PFSK-1 (cell line): ENCODE measurements around the gene SAMD14.

Source experiments
- FOXP2 ChIP-seq: optimal IDR thresholded peaks from 2 replicates; pipeline ENCODE3; 2011; ENCODE audit warnings: borderline replicate concordance, control low read depth, inconsistent platforms; ENCODE audit not compliant: insufficient read depth; ENCODE audit errors: extremely low read length, extremely low read depth
- POLR2AphosphoS5 ChIP-seq: IDR thresholded peaks from 2 replicates; pipeline ENCODE4 v1.6.1; 2012; ENCODE audit warnings: low read depth, mild to moderate bottlenecking, control low read depth, low read length, moderate library complexity
- SIN3A ChIP-seq: IDR thresholded peaks from 2 replicates; pipeline ENCODE4 v1.6.1; 2012; ENCODE audit warnings: mild to moderate bottlenecking, low read length, moderate library complexity, borderline replicate concordance; ENCODE audit not compliant: insufficient read depth
- TAF1 ChIP-seq: IDR thresholded peaks from 2 replicates; pipeline ENCODE4 v1.6.1; 2012; ENCODE audit warnings: low read length, control low read depth, borderline replicate concordance; ENCODE audit not compliant: insufficient read depth
- TF ChIP-seq, protein P1 (sequence below), 2 experiments: IDR thresholded peaks; 2 replicates each; pipeline versions ENCODE4 v1.6.1 to v1.8.0; 2011 to 2012; ENCODE audit warnings: low read depth in 2 of 2, low read length in 2 of 2, control low read depth in 1 of 2, inconsistent platforms in 1 of 2, mild to moderate bottlenecking in 1 of 2, moderate library complexity in 1 of 2; ENCODE audit not compliant: insufficient read depth in 1 of 2

DNA sequence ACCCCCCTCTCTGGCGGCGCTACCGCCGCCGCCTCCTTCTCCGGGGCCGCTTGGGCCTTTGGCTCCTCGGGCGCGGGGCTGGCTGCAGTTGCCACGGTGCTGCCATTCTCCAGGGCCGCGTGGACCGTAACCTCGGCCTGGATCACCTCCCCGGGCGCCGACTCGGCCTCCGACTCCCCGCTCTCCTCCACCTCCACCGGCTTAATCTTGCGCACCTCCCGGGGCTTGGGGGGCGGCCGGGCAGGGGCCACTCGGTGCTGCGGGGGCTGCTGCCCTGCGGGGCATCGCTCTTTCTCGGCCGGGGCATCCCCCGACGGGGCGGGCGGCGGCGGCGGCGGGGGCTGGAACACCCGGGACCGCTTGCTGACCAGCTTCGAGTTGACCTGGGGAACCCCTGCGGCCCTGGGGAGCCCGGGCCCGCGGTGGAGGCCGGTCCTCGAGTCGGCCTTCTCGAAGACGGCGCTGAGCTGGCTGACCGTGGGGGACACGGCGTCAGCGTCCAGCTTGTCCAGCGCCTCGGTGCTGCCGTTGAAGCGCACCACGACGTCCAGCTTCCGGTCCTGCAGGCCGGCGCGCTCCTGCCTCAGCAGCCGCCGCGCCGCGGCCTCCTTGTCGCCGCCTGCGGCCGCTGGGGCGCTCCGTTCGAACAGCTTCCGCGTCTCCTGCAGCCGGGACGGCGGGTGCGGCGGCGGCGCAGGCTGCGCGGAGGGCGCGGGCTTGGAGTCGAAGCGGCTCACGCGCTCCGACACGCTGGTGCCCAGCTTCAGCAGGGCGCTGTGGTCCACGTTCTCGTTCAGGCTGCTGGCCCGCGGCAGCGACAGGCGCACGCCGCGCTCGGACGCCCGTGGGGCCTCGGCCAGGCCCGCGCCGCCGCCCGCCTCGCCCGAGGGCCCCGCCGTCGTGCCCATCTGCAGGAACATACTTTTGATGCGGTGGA lies 19.7 kb upstream of the SAMD14 start:
- TF ChIP-seq, protein P1, sequence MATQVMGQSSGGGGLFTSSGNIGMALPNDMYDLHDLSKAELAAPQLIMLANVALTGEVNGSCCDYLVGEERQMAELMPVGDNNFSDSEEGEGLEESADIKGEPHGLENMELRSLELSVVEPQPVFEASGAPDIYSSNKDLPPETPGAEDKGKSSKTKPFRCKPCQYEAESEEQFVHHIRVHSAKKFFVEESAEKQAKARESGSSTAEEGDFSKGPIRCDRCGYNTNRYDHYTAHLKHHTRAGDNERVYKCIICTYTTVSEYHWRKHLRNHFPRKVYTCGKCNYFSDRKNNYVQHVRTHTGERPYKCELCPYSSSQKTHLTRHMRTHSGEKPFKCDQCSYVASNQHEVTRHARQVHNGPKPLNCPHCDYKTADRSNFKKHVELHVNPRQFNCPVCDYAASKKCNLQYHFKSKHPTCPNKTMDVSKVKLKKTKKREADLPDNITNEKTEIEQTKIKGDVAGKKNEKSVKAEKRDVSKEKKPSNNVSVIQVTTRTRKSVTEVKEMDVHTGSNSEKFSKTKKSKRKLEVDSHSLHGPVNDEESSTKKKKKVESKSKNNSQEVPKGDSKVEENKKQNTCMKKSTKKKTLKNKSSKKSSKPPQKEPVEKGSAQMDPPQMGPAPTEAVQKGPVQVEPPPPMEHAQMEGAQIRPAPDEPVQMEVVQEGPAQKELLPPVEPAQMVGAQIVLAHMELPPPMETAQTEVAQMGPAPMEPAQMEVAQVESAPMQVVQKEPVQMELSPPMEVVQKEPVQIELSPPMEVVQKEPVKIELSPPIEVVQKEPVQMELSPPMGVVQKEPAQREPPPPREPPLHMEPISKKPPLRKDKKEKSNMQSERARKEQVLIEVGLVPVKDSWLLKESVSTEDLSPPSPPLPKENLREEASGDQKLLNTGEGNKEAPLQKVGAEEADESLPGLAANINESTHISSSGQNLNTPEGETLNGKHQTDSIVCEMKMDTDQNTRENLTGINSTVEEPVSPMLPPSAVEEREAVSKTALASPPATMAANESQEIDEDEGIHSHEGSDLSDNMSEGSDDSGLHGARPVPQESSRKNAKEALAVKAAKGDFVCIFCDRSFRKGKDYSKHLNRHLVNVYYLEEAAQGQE (IDR thresholded peaks at IDR 0.05; ENCODE audit: insufficient read depth in 1 of 2, low read depth in 2 of 2, low read length in 2 of 2), result no peak
- no peak for TF ChIP-seq TAF1
- no peak for TF ChIP-seq POLR2AphosphoS5
- no peak for TF ChIP-seq SIN3A
- peak; percentile 42 for TF ChIP-seq FOXP2
